Neural progenitor cell (in vitro differentiated cells): Measurements from ENCODE around the gene NSRP1.

Experiments used
- EZH2phosphoT487 ChIP-seq: fragments of 200-600 bp; sonication (generic); IDR thresholded peaks from 2 replicates; pipeline ENCODE4 v1.6.1; 2017; ENCODE audit warnings: antibody characterized with exemption
- TF ChIP-seq, protein P1 (sequence below): fragments of 200-600 bp; sonication (generic); IDR thresholded peaks from 2 replicates; pipeline ENCODE4 v1.5.1; 2017; ENCODE audit warnings: antibody characterized with exemption, mild to moderate bottlenecking

DNA sequence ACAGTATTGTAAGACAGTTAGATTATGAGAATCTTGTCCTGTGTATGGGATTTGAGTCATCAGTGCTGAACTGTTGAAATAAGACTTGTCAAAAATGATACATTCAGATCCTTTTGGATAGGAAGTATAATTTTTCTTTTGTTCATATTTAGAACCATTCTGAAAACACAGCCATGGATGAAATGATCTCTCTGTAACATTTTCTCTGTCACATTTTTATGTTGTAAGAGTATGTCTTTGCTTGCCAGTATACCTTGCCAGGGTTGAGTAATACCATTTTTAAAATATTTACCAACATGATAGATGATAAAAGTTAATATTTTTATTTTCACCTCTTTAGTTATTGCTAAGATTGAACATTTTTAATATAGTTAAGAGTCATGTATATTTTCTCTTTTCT is 45.0 kb downstream of the NSRP1 start:
- TF ChIP-seq, protein P1, sequence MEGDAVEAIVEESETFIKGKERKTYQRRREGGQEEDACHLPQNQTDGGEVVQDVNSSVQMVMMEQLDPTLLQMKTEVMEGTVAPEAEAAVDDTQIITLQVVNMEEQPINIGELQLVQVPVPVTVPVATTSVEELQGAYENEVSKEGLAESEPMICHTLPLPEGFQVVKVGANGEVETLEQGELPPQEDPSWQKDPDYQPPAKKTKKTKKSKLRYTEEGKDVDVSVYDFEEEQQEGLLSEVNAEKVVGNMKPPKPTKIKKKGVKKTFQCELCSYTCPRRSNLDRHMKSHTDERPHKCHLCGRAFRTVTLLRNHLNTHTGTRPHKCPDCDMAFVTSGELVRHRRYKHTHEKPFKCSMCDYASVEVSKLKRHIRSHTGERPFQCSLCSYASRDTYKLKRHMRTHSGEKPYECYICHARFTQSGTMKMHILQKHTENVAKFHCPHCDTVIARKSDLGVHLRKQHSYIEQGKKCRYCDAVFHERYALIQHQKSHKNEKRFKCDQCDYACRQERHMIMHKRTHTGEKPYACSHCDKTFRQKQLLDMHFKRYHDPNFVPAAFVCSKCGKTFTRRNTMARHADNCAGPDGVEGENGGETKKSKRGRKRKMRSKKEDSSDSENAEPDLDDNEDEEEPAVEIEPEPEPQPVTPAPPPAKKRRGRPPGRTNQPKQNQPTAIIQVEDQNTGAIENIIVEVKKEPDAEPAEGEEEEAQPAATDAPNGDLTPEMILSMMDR: no peak
- TF ChIP-seq EZH2phosphoT487: no peak
